ENCODE data around the gene DENND2C. TPM values are rescaled to one million over a fixed set of nuclear protein-coding genes. Genes with fewer than 3 reads are reported as not detected.

The DENND2C gene
- total RNA-seq, 2 donors from 2014 or later: 1.2 to 1.8 TPM

GRCh38 chr1:114632427-114632826 lies 37.4 kb downstream of the DENND2C start:
- Histone ChIP-seq H3K9me3 (peaks cover 0 to 7% of the 10 kb centered on the region in 2 donors), H3K27ac (no peak overlapping the region)
- TF ChIP-seq CTCF (IDR thresholded peaks at IDR 0.05): no peak

GRCh38 chr1:114627107-114627506 lies 42.7 kb downstream of the DENND2C start:
- Histone ChIP-seq H3K9me3 (peaks cover 0 to 3% of the 10 kb centered on the region in 2 donors), H3K4me3 (no peak overlapping the region), H3K27ac (no peak overlapping the region), H3K4me1 (no peaks in the 10 kb centered on the region), H3K27me3 (no peaks in the 10 kb centered on the region), H3K36me3 (no peaks in the 10 kb centered on the region)
- no peak for TF ChIP-seq CTCF (IDR thresholded peaks at IDR 0.05)
- no peak for DNase-seq (ENCODE audit: low spot score)

More at GRCh38 chr1:114632427-114632826, 37.4 kb downstream of the DENND2C start:
- Histone ChIP-seq H3K4me3 (no peak overlapping the region), H3K4me1 (no peaks in the 10 kb centered on the region), H3K27me3 (no peaks in the 10 kb centered on the region), H3K36me3 (no peaks in the 10 kb centered on the region)
- DNase-seq (ENCODE audit: low spot score): no peak

GRCh38 chr1:114623364-114623763 lies 46.5 kb downstream of the DENND2C start:
- Histone ChIP-seq H3K4me1 (no peaks in the 10 kb centered on the region), H3K9me3 (no peaks in the 10 kb centered on the region), H3K4me3 (no peak overlapping the region), H3K27ac (no peak overlapping the region), H3K36me3 (no peaks in the 10 kb centered on the region), H3K27me3 (no peaks in the 10 kb centered on the region)
- no peak for TF ChIP-seq CTCF (IDR thresholded peaks at IDR 0.05)
- DNase-seq (ENCODE audit: low spot score): no peak

- Histone ChIP-seq H3K4me3 (no peak overlapping the region), H3K9me3 (no peaks in the 10 kb centered on the region), H3K4me1 (no peaks in the 10 kb centered on the region), H3K36me3 (peaks cover 12% of the 10 kb centered on the region), H3K27ac (no peak overlapping the region), H3K27me3 (no peaks in the 10 kb centered on the region)
- no peak for TF ChIP-seq CTCF (IDR thresholded peaks at IDR 0.05)
- DNase-seq (ENCODE audit: low spot score): no peak
Measured at GRCh38 chr1:114620419-114620818, 49.4 kb downstream of the DENND2C start.

DNA sequence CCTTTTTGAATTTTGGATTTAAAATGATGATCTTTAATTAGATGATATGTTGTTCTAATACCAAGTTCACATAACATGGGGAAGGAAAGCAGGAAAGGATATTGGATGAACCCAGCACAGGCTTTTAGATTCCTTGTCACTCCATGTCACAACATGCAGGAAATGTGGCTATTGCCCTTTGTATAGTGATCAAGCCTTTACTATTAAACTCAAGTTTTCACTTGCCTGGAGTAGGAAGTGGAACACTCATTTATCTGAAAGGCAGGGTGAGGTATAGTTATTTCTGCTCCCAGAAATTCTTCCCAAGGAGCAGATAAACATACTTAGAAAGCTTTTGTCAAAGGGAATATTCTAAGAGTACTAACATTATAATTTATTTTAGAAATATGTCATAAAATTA lies 51.2 kb downstream of the DENND2C start:
- Histone ChIP-seq H3K4me3 (no peak overlapping the region), H3K27ac (no peak overlapping the region), H3K4me1 (no peaks in the 10 kb centered on the region), H3K9me3 (no peaks in the 10 kb centered on the region), H3K36me3 (peaks cover 12% of the 10 kb centered on the region), H3K27me3 (no peaks in the 10 kb centered on the region)
- no peak for DNase-seq (ENCODE audit: low spot score)
- no peak for TF ChIP-seq CTCF (IDR thresholded peaks at IDR 0.05)

GRCh38 chr1:114610546-114611245 lies 59.2 kb downstream of the DENND2C start:
- Histone ChIP-seq H3K4me3 (no peak overlapping the region), H3K36me3 (no peaks in the 10 kb centered on the region), H3K4me1 (no peaks in the 10 kb centered on the region), H3K27ac (no peak overlapping the region), H3K9me3 (no peaks in the 10 kb centered on the region), H3K27me3 (no peaks in the 10 kb centered on the region)
- TF ChIP-seq CTCF (IDR thresholded peaks at IDR 0.05): no peak
- no peak for DNase-seq (ENCODE audit: low spot score)

Measured in right atrium auricular region (tissue), 2 donors.